ENCODE measurements around the gene DYNC1H1.

GRCh38 chr14:101980251-101980650 lies 15.9 kb downstream of the DYNC1H1 start:
- TF ChIP-seq CTCF (IDR thresholded peaks at IDR 0.05) (no peak), POLR2A (IDR thresholded peaks at IDR 0.05) (no peak)
